Heart right ventricle (tissue), 16 donors: ENCODE data around the gene ANKRD30B. TPM values are rescaled to one million over a fixed set of nuclear protein-coding genes. Genes with fewer than 3 reads are reported as not detected.
"Not testable (repeated sequence)": the region's sequence is repeated elsewhere in the genome, so short reads cannot be mapped to it uniquely, and the experiment has no call there.

Experiments used
- ATAC-seq, 8 donors: fragments of 200-7000 bp; cut with Tn5 transposase; one replicate each; pipeline ENCODE4 v1.9.1; 2020; ENCODE audit warnings: mild to moderate bottlenecking in 8 of 8, moderate library complexity in 8 of 8, moderate number of reproducible peaks in 1 of 8
- DNase-seq, 2 donors: peaks; one replicate each; pipeline ENCODE4 v3.0.0-alpha.2; 2020
- H3K27ac ChIP-seq, 10 donors: fragments of 200-600 bp; sonication (generic) in 2 of 10; one replicate each; pipeline versions ENCODE4 v1.5.0 to v1.8.0; 2020 to 2022; ENCODE audit warnings: mild to moderate bottlenecking in 3 of 10
- H3K27me3 ChIP-seq, 7 donors: fragments of 200-600 bp; one replicate each; pipeline ENCODE4 v1.8.0; 2021 to 2022; ENCODE audit warnings: mild to moderate bottlenecking in 2 of 7
- H3K36me3 ChIP-seq, 9 donors: fragments of 200-600 bp; sonication (generic) in 1 of 9; one replicate each; pipeline versions ENCODE4 v1.5.0 to v1.8.0; 2020 to 2022; ENCODE audit warnings: mild to moderate bottlenecking in 2 of 9
- H3K4me1 ChIP-seq, 9 donors: fragments of 200-600 bp; sonication (generic) in 1 of 9; one replicate each; pipeline versions ENCODE4 v1.5.0 to v1.8.0; 2020 to 2022; ENCODE audit warnings: mild to moderate bottlenecking in 4 of 9
- H3K4me3 ChIP-seq, 10 donors: fragments of 200-600 bp; sonication (generic) in 2 of 10; one replicate each; pipeline versions ENCODE4 v1.5.0 to v1.8.0; 2020 to 2022; ENCODE audit warnings: mild to moderate bottlenecking in 7 of 10, moderate library complexity in 2 of 10
- H3K9me3 ChIP-seq, 11 donors: fragments of 200-600 bp in 10 of 11; sonication (generic) in 2 of 11; one replicate each; pipeline versions ENCODE4 v1.5.0 to v1.8.0; 2013 to 2022; ENCODE audit warnings: mild to moderate bottlenecking in 2 of 11, control low read depth in 1 of 11, moderate library complexity in 1 of 11
- WGBS, 2 donors: extraction: QIAGEN DNeasy Blood & Tissue Kit; methylation state at CpG; one replicate each; pipeline ENCODE4 v1.1.7; 2013; ENCODE audit warnings: inconsistent platforms in 1 of 2; 5-methylcytosine and 5-hydroxymethylcytosine counted together
- intact Hi-C, 10 donors: fragments of 100-400 bp; cut with DNase I; formaldehyde crosslinking; loops; one replicate each; pipeline versions ENCODE4 v1.11.1 to v1.14.2; 2022
- polyA plus RNA-seq, 2 donors: library from polyadenylated mRNA; stranded (reverse); fragments of 200-250 nt; gene quantifications; one replicate each; pipeline ENCODE4 v1.2.3, GENCODE V29; 2013
- total RNA-seq, 10 donors: library from RNA; stranded (reverse); fragmentation: NEBNext Ultra II Directional in 3 of 10; extraction: Animal tissue kit (Norgen Biotek cat#: 25700) in 3 of 10; gene quantifications; one replicate each; pipeline versions ENCODE4 v1.2.1 to v1.2.4, GENCODE V29; 2021 to 2023
- donor health status: Arrhythmogenic right ventricular cardiomyopathy.
- donor health status: ischemic (EF 13 %, LVEDD 7.1; RV severe dilation, severe dysfunction).
- donor health status: healthy with polysubstance abuse.
- donor health status: DM: no; HTN: yes; CAD: no.
- donor health status: DM: no; HTN: no; CAD: no.
- donor health status: ischemic (EF 25% LVEDD 6.9; RV normal size, moderate dysfunction).
- donor health status: ischemic (EF 25% LVEDD 5.7; RV mildly dilated, moderate dysfunction).
- donor health status: healthy.
- donor health status: DM: yes; HTN: yes; CAD: no.
- donor health status: Ischemic cardiomyopathy.
- donor health status: ischemic (EF 35%, LVEDD 5.7; RV mildly dilated, moderate dysfunction).
- donor health status: nonischemic (EF 11% LVEDD 7.7; RV severe dilation, severe dysfunction).
- donor health status: DM: yes; HTN: yes; CAD: no.
- donor health status: PGD.
- donor health status: ischemic (EF 29% LVEDD 5.4; RV normal size, mild dysfunction).
- donor health status: nonischemic (EF 23%, LVEDD 6.1; RV moderate dilation, normal function).

Gene ANKRD30B
- total and polyA plus RNA-seq, 12 donors, result not detected

DNA sequence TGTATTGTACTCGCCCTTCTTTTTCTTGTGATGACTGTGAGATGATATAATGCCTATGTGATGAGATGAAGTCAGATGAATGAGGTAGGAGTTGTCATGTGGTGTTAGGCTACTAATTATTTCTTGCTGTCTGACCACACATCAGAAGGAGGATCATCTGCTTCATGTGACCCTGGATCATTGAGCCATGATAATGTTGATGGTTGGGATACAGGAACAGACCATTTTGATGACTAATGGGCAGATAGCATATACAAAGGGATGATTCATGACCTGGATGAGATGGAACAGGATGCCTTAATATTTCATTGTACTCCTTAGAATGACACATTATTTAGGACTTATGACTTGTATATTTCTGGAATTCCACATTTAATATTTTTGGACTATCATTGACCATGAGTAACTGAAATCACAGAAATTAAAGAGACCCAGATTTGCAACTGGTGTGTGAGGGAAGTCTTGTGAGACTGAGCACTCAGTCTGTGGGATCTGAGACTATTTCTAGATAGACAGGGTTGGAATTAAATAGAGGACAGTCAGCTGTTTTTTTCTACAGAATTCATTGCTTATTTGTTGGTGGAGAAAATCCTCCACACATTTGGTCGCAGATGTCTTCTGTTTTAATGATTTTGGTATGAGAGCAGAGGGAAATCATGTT is 79.1 kb downstream of the ANKRD30B start:
- H3K9me3 ChIP-seq, H3K36me3 ChIP-seq, H3K27ac ChIP-seq, ATAC-seq, H3K4me1 ChIP-seq, intact Hi-C loops, H3K4me3 ChIP-seq, H3K27me3 ChIP-seq, DNase-seq: not testable (repeated sequence)
- 51 to 56% methylated on average over 2 of the region's 2 CpGs for WGBS, 2 donors

DNA sequence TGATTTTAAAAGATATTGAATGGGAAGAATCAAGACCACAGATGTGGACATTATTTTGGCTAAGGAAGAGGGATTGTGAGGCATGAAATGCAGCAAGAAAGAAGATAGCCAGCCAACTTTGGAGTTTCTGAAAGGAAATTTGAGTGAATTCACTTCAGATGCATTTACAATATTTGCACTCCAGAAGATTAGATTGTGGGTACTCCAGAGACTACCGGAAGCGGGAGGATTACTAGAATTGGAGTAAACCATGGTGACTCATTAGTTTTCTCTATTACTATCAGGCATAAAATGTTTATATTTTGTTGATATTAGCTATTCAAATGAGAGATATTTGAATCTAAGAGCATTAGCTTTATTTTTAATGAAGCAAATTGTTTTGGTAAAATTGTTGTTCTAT is 93.6 kb downstream of the ANKRD30B start:
- WGBS, 2 donors, result 73 to 94% methylated on average over 2 of the region's 2 CpGs
- H3K4me3 ChIP-seq, H3K27ac ChIP-seq, ATAC-seq, H3K4me1 ChIP-seq, intact Hi-C loops, H3K27me3 ChIP-seq, H3K9me3 ChIP-seq, DNase-seq, H3K36me3 ChIP-seq: not testable (repeated sequence)

DNA sequence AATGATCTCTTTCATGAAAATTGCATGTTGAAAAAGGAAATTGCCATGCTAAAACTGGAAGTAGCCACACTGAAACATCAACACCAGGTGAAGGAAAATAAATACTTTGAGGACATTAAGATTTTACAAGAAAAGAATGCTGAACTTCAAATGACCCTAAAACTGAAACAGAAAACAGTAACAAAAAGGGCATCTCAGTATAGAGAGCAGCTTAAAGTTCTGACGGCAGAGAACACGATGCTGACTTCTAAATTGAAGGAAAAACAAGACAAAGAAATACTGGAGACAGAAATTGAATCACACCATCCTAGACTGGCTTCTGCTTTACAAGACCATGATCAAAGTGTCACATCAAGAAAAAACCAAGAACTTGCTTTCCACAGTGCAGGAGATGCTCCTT is 103.6 kb downstream of the ANKRD30B start:
- 0 to 61% methylated on average over 1 to 2 of the region's 2 CpGs for WGBS, 2 donors
- H3K27ac ChIP-seq, H3K9me3 ChIP-seq, H3K27me3 ChIP-seq, H3K4me1 ChIP-seq, intact Hi-C loops, ATAC-seq, H3K4me3 ChIP-seq, H3K36me3 ChIP-seq, DNase-seq: not testable (repeated sequence)

DNA sequence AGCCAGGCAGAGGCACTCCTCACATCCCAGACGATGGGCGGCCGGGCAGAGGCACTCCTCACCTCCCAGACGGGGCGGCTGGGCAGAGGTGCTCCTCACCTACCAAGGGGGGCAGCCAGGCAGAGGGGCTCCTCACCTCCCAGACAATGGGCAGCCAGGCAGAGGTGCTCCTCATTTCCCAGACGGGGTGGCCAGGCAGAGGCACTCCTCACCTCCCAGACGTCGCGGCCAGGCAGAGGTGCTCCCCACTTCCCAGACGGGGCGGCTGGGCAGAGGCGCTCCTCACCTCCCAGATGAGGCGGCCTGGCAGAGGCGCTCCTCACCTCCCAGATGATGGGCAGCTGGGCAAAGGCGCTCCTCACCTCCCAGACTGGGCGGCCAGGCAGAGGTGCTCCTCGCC is 107.7 kb downstream of the ANKRD30B start:
- H3K4me3 ChIP-seq, H3K9me3 ChIP-seq, ATAC-seq, H3K36me3 ChIP-seq, H3K27ac ChIP-seq, intact Hi-C loops, H3K4me1 ChIP-seq, DNase-seq, H3K27me3 ChIP-seq: not testable (repeated sequence)
- 87 to 90% methylated on average over 9 to 14 of the region's 17 CpGs for WGBS, 2 donors

DNA sequence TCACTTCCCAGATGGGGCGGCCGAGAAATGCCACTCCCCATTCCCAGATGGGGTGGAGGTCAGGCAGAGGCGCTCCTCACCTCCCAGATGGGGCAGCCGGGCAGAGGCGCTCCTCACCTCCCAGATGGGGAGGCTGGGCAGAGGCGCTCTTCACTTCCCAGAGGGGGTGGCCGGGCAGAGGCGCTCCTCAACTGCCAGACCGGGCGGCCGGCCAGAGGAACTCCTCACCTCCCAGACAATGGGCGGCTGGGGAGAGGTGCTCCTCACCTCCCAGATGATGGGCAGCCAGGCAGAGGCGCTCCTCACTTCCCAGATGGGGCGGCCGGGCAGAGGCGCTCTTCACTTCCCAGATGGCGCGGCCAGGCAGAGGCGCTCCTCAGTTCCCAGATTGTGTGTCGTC is 108.3 kb downstream of the ANKRD30B start:
- DNase-seq, H3K4me1 ChIP-seq, intact Hi-C loops, H3K9me3 ChIP-seq, H3K4me3 ChIP-seq, H3K27ac ChIP-seq, H3K27me3 ChIP-seq, ATAC-seq, H3K36me3 ChIP-seq: not testable (repeated sequence)
- WGBS, 2 donors, result 95 to 100% methylated on average over 2 to 8 of the region's 20 CpGs

DNA sequence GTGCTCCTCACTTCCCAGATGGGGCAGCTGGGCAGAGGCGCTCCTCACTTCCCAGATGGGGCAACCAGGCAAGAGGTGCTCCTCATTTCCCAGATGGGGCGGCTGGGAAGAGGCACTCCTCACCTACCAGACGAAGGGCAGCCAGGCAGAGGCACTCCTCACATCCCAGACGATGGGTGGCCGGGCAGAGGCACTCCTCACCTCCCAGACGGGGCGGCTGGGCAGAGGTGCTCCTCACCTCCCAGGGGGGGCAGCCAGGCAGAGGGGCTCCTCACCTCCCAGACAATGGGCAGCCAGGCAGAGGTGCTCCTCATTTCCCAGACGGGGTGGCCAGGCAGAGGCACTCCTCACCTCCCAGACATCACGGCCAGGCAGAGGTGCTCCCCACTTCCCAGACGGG is 110.5 kb downstream of the ANKRD30B start:
- not testable (repeated sequence) for ATAC-seq, H3K4me1 ChIP-seq
- WGBS, 2 donors, result 100% methylated on average over 4 of the region's 10 CpGs; no CpG with 5 or more reads in 1 of the 2 donors

DNA sequence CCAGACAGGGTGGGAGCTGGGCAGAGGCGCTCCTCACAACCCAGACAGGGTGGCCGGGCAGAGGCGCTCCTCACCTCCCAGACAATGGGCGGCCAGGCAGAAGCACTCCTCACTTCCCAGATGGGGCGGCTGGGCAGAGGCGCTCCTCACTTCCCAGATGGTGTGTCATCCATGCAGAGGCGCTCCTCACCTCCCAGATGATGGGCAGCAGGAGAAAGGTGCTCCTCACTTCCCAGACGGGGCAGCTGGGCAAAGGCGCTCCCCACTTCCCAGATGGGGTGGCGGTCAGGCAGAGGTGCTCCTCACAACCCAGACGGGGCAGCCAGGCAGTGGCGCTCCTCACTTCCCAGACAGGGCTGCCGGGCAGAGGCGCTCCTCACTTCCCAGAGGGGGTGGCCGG is 112.0 kb downstream of the ANKRD30B start:
- H3K27ac ChIP-seq, ATAC-seq, H3K27me3 ChIP-seq, H3K4me3 ChIP-seq, DNase-seq, H3K4me1 ChIP-seq, H3K9me3 ChIP-seq, H3K36me3 ChIP-seq, intact Hi-C loops: not testable (repeated sequence)
- 87 to 92% methylated on average over 13 to 15 of the region's 15 CpGs for WGBS, 2 donors

More for the DNA sequence above, 110.5 kb downstream of the ANKRD30B start:
- DNase-seq, H3K27ac ChIP-seq, H3K36me3 ChIP-seq, H3K9me3 ChIP-seq, H3K27me3 ChIP-seq, intact Hi-C loops, H3K4me3 ChIP-seq: not testable (repeated sequence)

DNA sequence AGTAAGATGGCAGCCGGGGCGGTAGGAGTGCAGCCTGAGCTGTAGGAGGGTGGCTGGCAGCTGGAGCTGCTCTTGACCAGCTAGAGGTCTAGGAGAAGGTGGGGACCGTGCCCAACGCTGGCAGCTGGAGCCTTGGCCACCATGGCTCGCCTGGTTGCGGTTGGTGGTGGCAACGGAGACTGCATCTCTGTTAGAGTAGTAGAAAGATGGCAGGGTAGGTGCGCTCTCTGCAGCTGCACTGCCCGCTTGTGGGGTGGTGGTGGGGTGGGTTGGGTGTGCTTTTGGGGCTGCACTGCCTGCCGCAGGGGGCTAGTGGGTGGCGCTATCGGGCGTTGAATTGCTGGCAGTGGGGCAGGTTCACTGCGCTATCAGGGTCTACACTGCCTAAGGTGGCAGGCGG is 118.5 kb downstream of the ANKRD30B start:
- H3K9me3 ChIP-seq, H3K4me1 ChIP-seq, DNase-seq, H3K4me3 ChIP-seq, H3K36me3 ChIP-seq, H3K27ac ChIP-seq, ATAC-seq, H3K27me3 ChIP-seq, intact Hi-C loops: not testable (repeated sequence)
- 82 to 90% methylated on average over 14 to 15 of the region's 15 CpGs for WGBS, 2 donors

DNA sequence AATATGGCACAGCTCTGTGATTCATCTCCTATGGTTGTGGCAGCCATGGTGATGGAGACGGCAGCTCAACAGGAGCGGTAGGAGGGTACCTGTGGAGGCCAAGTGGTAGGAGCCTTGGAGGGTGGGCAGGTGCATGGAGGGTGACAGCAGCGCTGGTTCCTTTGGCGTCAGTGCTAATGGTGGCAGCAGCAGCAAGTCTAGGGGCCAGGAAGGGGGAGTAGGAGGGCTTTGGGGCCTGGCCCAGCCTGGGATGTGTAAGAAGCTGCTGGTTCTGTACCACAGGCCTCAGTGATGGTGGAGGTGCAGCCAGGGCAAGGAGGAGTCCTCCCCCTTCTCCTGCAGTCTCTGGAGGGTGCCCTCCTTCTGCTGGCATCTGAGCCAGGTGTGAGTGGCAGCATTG is 120.0 kb downstream of the ANKRD30B start:
- H3K4me1 ChIP-seq, H3K27ac ChIP-seq, H3K4me3 ChIP-seq, ATAC-seq, H3K27me3 ChIP-seq, H3K9me3 ChIP-seq, DNase-seq, H3K36me3 ChIP-seq, intact Hi-C loops: not testable (repeated sequence)
- WGBS, 2 donors, result 85 to 86% methylated on average over 4 of the region's 4 CpGs

DNA sequence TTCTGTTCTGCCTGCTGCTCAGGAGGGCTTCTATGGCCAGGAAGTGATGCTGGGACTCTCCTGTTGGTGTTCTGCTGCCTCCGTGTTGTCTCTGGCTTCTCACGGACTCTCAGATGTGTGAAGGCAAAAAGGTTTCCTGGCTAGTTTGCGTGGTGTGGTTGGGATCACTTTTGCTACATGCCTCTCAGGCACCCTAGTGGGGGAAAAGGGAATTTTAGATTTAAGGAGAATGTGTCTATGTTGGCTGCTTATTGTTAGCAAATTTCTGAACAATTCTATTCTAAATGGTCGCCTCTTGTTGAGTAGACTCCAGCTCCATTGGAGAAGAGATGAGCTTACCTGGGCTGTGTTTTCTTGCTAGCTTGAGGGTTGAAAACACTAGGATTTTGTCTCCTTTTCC is 120.9 kb downstream of the ANKRD30B start:
- H3K4me3 ChIP-seq, ATAC-seq, intact Hi-C loops, H3K27ac ChIP-seq, H3K27me3 ChIP-seq, H3K36me3 ChIP-seq, H3K4me1 ChIP-seq, H3K9me3 ChIP-seq, DNase-seq: not testable (repeated sequence)
- 71 to 78% methylated on average over 3 to 4 of the region's 4 CpGs for WGBS, 2 donors

DNA sequence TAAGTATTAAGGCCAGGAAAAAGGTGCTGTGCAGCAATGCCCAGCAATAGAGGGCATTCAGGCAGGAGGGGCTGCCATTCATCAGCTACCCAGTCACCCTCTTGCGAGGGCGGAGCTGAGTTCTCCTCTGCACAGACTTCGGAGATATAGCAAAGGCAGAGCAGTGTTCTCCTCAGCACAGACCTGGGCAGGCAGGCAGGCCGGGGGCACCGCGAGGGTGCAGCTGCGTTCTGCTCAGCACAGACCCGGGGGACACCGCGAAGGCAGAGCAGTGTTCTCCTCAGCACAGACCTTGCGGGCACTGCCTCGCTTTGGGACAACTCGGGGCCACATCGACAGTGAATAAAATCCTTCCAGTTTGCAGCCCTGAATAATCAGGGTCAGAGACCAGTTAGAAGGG is 130.9 kb downstream of the ANKRD30B start:
- H3K9me3 ChIP-seq, H3K4me1 ChIP-seq, DNase-seq, H3K4me3 ChIP-seq, H3K27me3 ChIP-seq, ATAC-seq, H3K36me3 ChIP-seq, H3K27ac ChIP-seq, intact Hi-C loops: not testable (repeated sequence)
- WGBS, 2 donors, result 76 to 83% methylated on average over 11 to 14 of the region's 14 CpGs
